GM19324 (cell line): ENCODE results near the gene OR2K2.
"Not testable (repeated sequence)": the region's sequence is repeated elsewhere in the genome, so short reads cannot be mapped to it uniquely, and the experiment has no call there.

Experiments
- ATAC-seq: cut with Tn5 transposase; IDR thresholded peaks from one replicate; pipeline ENCODE4 v1.9.1; 2021; ENCODE audit warnings: mild to moderate bottlenecking, moderate library complexity; ENCODE audit not compliant: unreplicated experiment, low FRiP score

Gene OR2K2

GRCh38 chr9:111330124-111330523 lies at the start of gene OR2K2:
TSS of gene OR2K2 (minus strand) at chr9:111330224. CDS start at chr9:111328433, 1,791 bp downstream.
- no peak for ATAC-seq

GRCh38 chr9:111375817-111376564 lies 46.0 kb upstream of the OR2K2 start:
- ATAC-seq: no peak

- no peak for ATAC-seq
Measured at GRCh38 chr9:111375062-111375461, 45.0 kb upstream of the OR2K2 start.

- no peak for ATAC-seq
Measured at GRCh38 chr9:111372297-111372696, 42.3 kb upstream of the OR2K2 start.

GRCh38 chr9:111366978-111367377 lies 37.0 kb upstream of the OR2K2 start:
- ATAC-seq: no peak

- ATAC-seq: no peak
Measured at GRCh38 chr9:111362526-111362925, 32.5 kb upstream of the OR2K2 start.

GRCh38 chr9:111360881-111361280 lies 30.9 kb upstream of the OR2K2 start:
- no peak for ATAC-seq

- no peak for ATAC-seq
Measured at GRCh38 chr9:111356481-111357244, 26.6 kb upstream of the OR2K2 start.

- no peak for ATAC-seq
Measured at GRCh38 chr9:111352545-111352944, 22.5 kb upstream of the OR2K2 start.

- ATAC-seq: no peak
Measured at GRCh38 chr9:111350556-111350955, 20.5 kb upstream of the OR2K2 start.

- no peak for ATAC-seq
Measured at GRCh38 chr9:111349766-111350165, 19.7 kb upstream of the OR2K2 start.

- ATAC-seq: no peak
Measured at GRCh38 chr9:111348821-111349271, 18.8 kb upstream of the OR2K2 start.

GRCh38 chr9:111334318-111334863 lies 4.4 kb upstream of the OR2K2 start:
- ATAC-seq: not testable (repeated sequence)

- no peak for ATAC-seq
Measured at GRCh38 chr9:111320631-111321030, 9.4 kb downstream of the OR2K2 start.

- no peak for ATAC-seq
Measured at GRCh38 chr9:111316796-111317195, 13.2 kb downstream of the OR2K2 start.

- no peak for ATAC-seq
Measured at GRCh38 chr9:111305914-111306313, 24.1 kb downstream of the OR2K2 start.

- ATAC-seq: not testable (repeated sequence)
Measured at GRCh38 chr9:111304000-111304399, 26.0 kb downstream of the OR2K2 start.

GRCh38 chr9:111301195-111301594 lies 28.8 kb downstream of the OR2K2 start:
- no peak for ATAC-seq

GRCh38 chr9:111300140-111300735 lies 29.8 kb downstream of the OR2K2 start:
- ATAC-seq: no peak

GRCh38 chr9:111299599-111299966 lies 30.4 kb downstream of the OR2K2 start:
- not testable (repeated sequence) for ATAC-seq
